Subcutaneous preadipocyte (primary cell): Measurements from ENCODE around the gene SEPTIN1. TPM values are rescaled to one million over a fixed set of nuclear protein-coding genes. Genes with fewer than 3 reads are reported as not detected.

Source experiments
- small RNA-seq: library from RNA; depleted of rRNA; stranded (forward); fragments of <200 nt; gene quantifications from one replicate; pipeline ENCODE3, GENCODE V24; 2012
- total RNA-seq: library from RNA; depleted of rRNA; stranded (reverse); fragments of >200 nt; gene quantifications from 2 replicates; pipeline ENCODE4 v1.2.3, GENCODE V29; 2012

SEPTIN1 gene
- 0.20 TPM in 1 of 2 replicates, not detected in the other for total RNA-seq

DNA sequence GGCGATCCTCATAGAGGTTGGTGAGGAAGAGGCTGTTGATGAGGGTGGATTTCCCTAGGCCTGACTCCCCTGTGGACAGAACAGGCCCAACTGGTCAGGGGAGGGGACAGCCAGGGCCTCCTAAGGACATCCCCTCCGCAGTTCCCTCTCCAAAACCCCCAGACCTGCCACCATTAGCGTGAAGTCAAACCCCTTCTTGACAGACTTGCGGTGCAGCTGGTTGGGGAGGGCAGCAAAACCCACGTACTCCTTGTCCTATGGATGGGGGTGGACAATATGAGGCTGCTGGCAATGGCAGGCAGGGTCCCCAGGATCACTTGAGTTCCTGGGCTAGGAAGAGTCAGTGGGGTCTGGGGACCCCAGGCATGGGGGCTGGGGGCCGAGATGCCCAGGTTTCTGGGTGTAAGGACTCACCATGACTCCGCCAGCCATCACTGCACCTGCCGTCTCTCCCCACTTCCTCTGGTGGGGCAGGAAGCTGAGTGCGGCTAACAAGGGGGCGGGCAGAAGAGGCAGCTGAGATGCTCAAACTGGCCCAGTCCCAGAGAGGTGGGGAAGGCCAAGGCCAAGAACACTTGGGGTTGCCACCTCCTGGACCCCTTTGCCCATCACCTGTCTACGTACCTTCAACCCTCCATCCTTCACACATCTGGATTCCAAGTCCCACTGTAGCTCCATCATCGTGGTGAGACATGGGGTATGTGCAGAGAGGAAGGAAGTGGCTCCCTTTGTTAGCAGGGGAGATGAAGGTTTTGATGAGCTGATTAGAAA, at the start of gene SEPTIN1:
Gene SEPTIN1, minus strand, starts transcription at position 451 of the 771 bp plus-strand sequence. Its CDS starts 19 bp downstream, at position 432.

DNA sequence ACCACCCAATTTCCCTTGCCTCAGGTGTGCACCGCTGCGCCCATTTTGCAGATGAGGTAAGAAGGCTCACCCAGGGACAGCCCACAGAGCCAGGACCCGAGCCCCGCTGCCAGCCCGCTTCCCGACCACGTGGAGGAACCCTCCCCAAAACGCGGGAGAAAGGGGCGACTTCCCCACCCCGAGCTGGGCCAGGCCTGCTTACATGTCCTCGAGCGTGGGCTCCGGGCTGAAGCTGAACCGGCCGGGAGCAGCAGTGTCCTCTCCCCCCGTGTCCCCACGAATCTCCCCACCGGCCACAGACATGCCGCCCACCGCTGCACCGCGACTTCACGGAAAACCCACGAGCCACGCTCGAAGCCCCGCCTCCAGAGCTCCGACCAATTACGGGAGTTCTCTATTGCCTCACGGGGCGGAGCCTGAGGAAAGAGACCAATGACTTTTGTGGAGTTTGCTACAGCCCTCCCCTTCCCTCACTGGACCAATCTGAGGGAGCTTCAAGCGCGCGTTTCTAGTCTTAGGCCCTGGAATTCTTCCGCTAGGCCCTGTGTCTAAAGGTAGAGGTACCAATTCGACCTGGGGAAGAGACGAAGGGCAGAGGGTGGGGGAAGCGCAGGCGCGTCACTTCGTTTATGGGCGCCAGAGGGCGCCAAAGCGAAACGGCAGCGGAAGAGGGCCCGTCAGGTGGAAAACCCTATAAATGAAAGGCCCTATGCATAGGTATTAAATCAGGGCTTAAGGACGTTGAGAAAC, 47.5 kb upstream of the SEPTIN1 start, which contains the start of gene DCTPP1:
Gene DCTPP1, minus strand, starts transcription at position 353 of the 750 bp plus-strand sequence. Its CDS starts 50 bp downstream, at position 303.

GRCh38 chr16:30407102-30407803, 24.9 kb upstream of the SEPTIN1 start, which contains the start of gene ZNF771:
Gene ZNF771 (plus strand): TSS chr16:30407606. CDS start chr16:30408054, 448 bp downstream.

DNA sequence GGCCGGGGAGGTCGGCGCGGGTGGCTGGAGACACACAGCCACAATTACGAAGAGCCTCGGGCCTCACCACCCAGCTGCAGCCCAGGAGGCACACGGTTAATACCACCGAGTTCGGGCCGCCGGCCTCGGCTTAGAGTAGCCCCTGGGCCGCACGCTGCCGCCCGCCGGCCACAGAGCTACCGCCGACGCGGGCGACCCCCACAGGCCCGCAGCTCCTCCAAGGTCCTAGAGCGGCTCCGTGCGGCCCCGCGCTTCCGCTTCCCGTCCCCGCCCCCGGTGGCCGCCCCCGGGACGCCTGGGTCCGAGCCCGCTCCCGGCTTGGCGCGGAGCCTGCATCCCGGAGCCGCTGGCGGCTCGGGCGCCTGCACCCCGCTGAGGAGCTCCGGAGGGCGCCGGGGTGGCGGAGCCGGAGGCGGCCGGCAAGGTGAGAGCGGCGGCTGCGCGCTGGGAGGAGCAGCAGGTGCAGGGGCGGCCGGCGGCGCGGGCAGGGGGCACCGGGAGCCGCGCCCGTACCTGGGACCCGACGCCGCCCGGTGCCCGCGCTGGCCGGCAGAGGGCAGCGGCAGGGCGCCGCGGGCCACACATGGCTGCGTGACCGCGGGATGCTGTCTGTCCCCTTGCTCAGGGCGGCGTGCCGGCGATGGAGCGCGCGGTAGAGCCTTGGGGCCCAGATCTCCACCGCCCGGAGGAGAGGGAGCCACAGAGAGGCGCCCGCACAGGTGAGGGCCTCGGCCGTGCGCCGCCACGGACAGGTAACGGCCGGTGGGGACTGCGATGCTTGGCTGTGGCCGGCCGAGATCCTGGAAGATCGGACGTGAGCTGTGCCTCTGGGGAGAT, 13.0 kb upstream of the SEPTIN1 start, which contains the start of gene ZNF48:
Gene ZNF48, plus strand, starts transcription at position 266 of the 837 bp plus-strand sequence. Its CDS starts 375 bp downstream, at position 641.

GRCh38 chr16:30374538-30374937, 7.8 kb downstream of the SEPTIN1 start, which contains the start of gene MYL11:
Gene MYL11 (plus strand): TSS chr16:30374802. CDS start chr16:30374858, 56 bp downstream.

DNA sequence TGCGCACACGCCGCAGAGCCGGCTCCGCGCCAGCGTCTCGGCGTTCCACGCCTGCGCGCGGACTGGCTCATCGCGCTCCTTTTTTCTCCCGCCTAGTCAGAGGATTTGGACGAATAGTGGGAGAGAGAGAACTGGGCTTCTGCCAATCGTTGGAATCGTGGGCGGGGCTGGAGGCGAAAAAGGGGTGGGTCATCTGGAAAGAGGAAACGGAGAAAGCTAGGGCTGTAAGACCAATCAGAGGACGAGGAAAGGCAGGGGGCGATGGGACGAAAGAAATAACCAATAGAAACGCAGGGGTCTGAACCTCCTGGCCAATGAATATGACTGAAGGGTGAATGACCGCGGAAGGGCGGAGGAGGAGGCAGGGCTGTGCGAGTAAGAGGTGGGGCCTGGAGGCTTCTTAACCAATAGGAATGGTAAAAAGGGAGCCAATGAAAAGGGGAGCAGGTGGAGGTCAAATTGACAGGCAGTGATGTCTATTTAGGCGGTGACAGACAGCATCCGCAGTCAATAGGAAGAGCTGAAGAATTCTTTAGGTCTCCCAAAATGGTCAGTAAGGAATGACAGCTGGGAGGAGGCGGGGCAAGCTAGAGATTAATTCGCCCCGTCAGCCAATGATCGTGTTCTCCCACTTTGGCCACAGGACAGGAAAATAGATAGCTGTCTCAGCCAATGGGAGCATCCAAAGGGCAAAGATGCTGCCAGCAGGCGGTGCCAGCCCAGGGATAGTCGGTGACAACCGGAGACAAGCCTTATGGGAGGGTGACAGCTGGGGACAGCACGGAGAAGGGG, 11.7 kb downstream of the SEPTIN1 start, which contains the start of gene TBC1D10B:
Gene TBC1D10B, minus strand, starts transcription at position 39 of the 792 bp plus-strand sequence. CDS start 311 bp downstream, outside the sequence.

DNA sequence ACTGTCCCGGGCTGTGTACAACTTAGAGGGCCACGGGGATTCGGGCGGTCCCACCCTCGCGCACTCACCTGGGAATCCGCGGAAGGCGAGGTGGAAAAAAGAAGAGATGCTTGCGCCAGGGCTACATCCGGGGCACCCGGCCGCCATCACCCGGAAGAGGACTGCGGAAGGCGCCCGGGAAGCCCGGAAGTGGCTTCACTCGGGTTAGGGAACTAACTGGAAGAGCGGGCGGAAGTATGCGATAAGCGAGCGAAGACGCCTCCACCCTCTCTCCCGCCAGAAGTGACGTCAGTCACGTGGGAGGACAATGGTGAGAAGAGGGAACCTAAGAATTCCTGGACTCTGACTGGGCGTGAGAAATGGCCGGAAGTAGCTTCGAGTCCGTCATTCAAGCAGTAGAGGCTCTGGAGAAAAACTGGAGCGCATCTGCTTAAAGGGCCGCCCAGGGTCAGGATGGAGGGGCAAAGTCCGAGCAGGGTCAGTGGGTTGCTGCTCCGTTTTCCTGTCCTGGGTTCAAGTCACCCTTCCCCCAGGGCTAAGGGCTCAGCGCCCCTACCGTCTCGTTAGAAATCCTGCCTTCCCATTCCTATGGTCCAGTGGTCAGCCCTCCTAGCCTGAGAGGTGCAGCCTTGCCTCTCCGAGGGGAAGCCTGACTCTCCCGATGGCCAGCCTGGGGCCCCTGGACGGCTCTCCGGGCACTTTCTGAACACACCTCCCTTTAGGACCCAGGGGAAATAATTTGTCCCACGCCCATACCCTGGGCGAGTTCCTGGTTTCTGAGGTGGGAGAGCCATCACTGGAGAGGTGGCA, 27.0 kb downstream of the SEPTIN1 start, which contains the start of gene CD2BP2:
Gene CD2BP2, minus strand, starts transcription at position 165 of the 810 bp plus-strand sequence. CDS start 627 bp downstream, outside the sequence.

Small RNAs within 50 kb of the gene (small RNA-seq; reads per million reads assigned to genes)
- 9.8 reads per million, percentile 95 among the genes with 10 or more reads in this experiment for gene RF00406

Other genes with a start within 250 kb of the SEPTIN1 start
- gene CORO1A, start 199.0 kb downstream of the SEPTIN1 start, total RNA-seq: 0.73 and 1.6 TPM in 2 replicates
- 47.7 and 168 TPM in 2 replicates for gene BOLA2B, start 188.9 kb downstream of the SEPTIN1 start, total RNA-seq
- 37.5 and 42.6 TPM in 2 replicates for gene SLX1A, start 188.7 kb downstream of the SEPTIN1 start, total RNA-seq
- 2.9 and 5.7 TPM in 2 replicates for gene SULT1A3, start 183.3 kb downstream of the SEPTIN1 start, total RNA-seq
- gene NPIPB13, start 134.1 kb downstream of the SEPTIN1 start, total RNA-seq: 0.73 TPM in 1 of 2 replicates, not detected in the other
- 21.7 and 22.3 TPM in 2 replicates for gene CD2BP2, start 27.3 kb downstream of the SEPTIN1 start, total RNA-seq
- gene TBC1D10B, start 12.1 kb downstream of the SEPTIN1 start, total RNA-seq: 38.6 and 47.3 TPM in 2 replicates
- gene MYL11, start 7.8 kb downstream of the SEPTIN1 start, total RNA-seq: not detected in 2 replicates
- 5.5 and 6.5 TPM in 2 replicates for gene ZNF48, start 12.9 kb upstream of the SEPTIN1 start, total RNA-seq
- 9.8 and 12.1 TPM in 2 replicates for gene ZNF771, start 25.0 kb upstream of the SEPTIN1 start, total RNA-seq
- gene DCTPP1, start 47.5 kb upstream of the SEPTIN1 start, total RNA-seq: 20.6 and 22.1 TPM in 2 replicates
- 6.8 and 7.7 TPM in 2 replicates for gene SEPHS2, start 63.3 kb upstream of the SEPTIN1 start, total RNA-seq
- gene ITGAL, start 90.2 kb upstream of the SEPTIN1 start, total RNA-seq: under 0.01 TPM in 1 of 2 replicates, not detected in the other
- 18.0 and 20.5 TPM in 2 replicates for gene ZNF768, start 144.0 kb upstream of the SEPTIN1 start, total RNA-seq
- gene ZNF747, start 152.3 kb upstream of the SEPTIN1 start, total RNA-seq: 8.1 and 8.4 TPM in 2 replicates
- gene ZNF764, start 175.8 kb upstream of the SEPTIN1 start, total RNA-seq: 4.8 and 7.6 TPM in 2 replicates
- 4.9 and 8.5 TPM in 2 replicates for gene ZNF688, start 189.2 kb upstream of the SEPTIN1 start, total RNA-seq
- gene ZNF785, start 203.1 kb upstream of the SEPTIN1 start, total RNA-seq: 9.4 and 11.4 TPM in 2 replicates
- gene ZNF689, start 227.8 kb upstream of the SEPTIN1 start, total RNA-seq: 5.1 and 5.5 TPM in 2 replicates